Myocyte (in vitro differentiated cells): ENCODE data around the gene RAB11FIP3. TPM values are rescaled to one million over a fixed set of nuclear protein-coding genes. Genes with fewer than 3 reads are reported as not detected.

Experiments
- DNase-seq: peaks from one replicate; pipeline ENCODE4 v3.0.0-alpha.2; 2012; ENCODE audit warnings: low read depth
- total RNA-seq: library from RNA; depleted of rRNA; stranded (reverse); fragments of >200 nt; gene quantifications from 2 replicates; pipeline ENCODE4 v1.2.3, GENCODE V29; 2014

Gene RAB11FIP3
- total RNA-seq, 1 donor from 2014 or later: 114 TPM

GRCh38 chr16:530111-530817 is 104.8 kb downstream of the RAB11FIP3 start:
- DNase-seq: peak; percentile 57

GRCh38 chr16:531494-532125 is 106.2 kb downstream of the RAB11FIP3 start:
- peak; percentile 95 for DNase-seq

GRCh38 chr16:533391-534123 is 108.1 kb downstream of the RAB11FIP3 start:
- no peak for DNase-seq

GRCh38 chr16:534135-534534 is 108.7 kb downstream of the RAB11FIP3 start:
- DNase-seq: peak; percentile 95

- no peak for DNase-seq
These were observed 109.5 kb downstream of the RAB11FIP3 start for GRCh38 chr16:534856-535445.

- peak; percentile 99 for DNase-seq
These were observed 110.3 kb downstream of the RAB11FIP3 start for GRCh38 chr16:535446-536405.

- no peak for DNase-seq
These were observed 111.3 kb downstream of the RAB11FIP3 start for GRCh38 chr16:536746-537145.

GRCh38 chr16:537415-538335 is 112.2 kb downstream of the RAB11FIP3 start:
- no peak for DNase-seq

GRCh38 chr16:539901-540530 is 114.6 kb downstream of the RAB11FIP3 start:
- DNase-seq: no peak

GRCh38 chr16:540645-541340 is 115.3 kb downstream of the RAB11FIP3 start:
- no peak for DNase-seq

- no peak for DNase-seq
These were observed 118.1 kb downstream of the RAB11FIP3 start for GRCh38 chr16:543301-544164.

GRCh38 chr16:544517-544916 is 119.1 kb downstream of the RAB11FIP3 start:
- no peak for DNase-seq

- no peak for DNase-seq
These were observed 121.7 kb downstream of the RAB11FIP3 start for GRCh38 chr16:546909-547770.

GRCh38 chr16:548586-548985 is 123.1 kb downstream of the RAB11FIP3 start:
- DNase-seq: no peak

GRCh38 chr16:549544-550263 is 124.3 kb downstream of the RAB11FIP3 start:
- DNase-seq: no peak

- no peak for DNase-seq
These were observed 125.8 kb downstream of the RAB11FIP3 start for GRCh38 chr16:551210-551609.
